Measurements from ENCODE around the gene EIF4G3. TPM values are rescaled to one million over a fixed set of nuclear protein-coding genes. Genes with fewer than 3 reads are reported as not detected.

Gene EIF4G3
- polyA plus RNA-seq, 1 of the 3 experiments (the other 2 are of a cell fraction), result 32.0 TPM

GRCh38 chr1:20930427-20930826, 246.3 kb downstream of the EIF4G3 start:
- Histone ChIP-seq H3K9ac (no peak overlapping the region), H3K4me2 (no peak overlapping the region), H3K4me3 (ENCODE audit: low read depth in 2 of 2, low read length in 1 of 2) (no peak overlapping the region), H3K27ac (ENCODE audit: low read depth in 2 of 2, low read length in 1 of 2) (no peak overlapping the region), H3K27me3 (ENCODE audit: insufficient read depth) (no peaks in the 10 kb centered on the region), H3F3A (replicated peaks; ENCODE audit: insufficient read depth) (peaks cover 6% of the 10 kb centered on the region), H4K20me1 (ENCODE audit: insufficient read depth) (no peaks in the 10 kb centered on the region), H3K9me3 (no peaks in the 10 kb centered on the region), H2AFZ (ENCODE audit: low read depth) (no peak overlapping the region), H3K36me3 (replicated peaks in 1 of 2; ENCODE audit: control insufficient read depth in 1 of 2, insufficient read depth in 2 of 2, low read length in 1 of 2) (peaks cover 17 to 22% of the 10 kb centered on the region in 2 experiments), H3K4me1 (ENCODE audit: control insufficient read depth in 1 of 2, insufficient read depth in 2 of 2, low read depth in 1 of 2, low read length in 1 of 2) (no peaks in the 10 kb centered on the region), H3K9me2 (no peaks in the 10 kb centered on the region), H3K79me2 (ENCODE audit: insufficient read depth) (no peaks in the 10 kb centered on the region)
- CTCF ChIA-PET, result no interaction called here
- DNase-seq, result no peak
- POLR2A ChIA-PET, result interaction anchor here (0.6 kb wide), 1 partner anchor 175 kb away, joined by 3 read pairs; no protein-coding TSS in a partner anchor
- no peak for TF ChIP-seq PBX3 (IDR thresholded peaks at IDR 0.05)

GRCh38 chr1:20928146-20928545, 248.6 kb downstream of the EIF4G3 start:
- whole genome bisulfite sequencing (ENCODE audit: low lambda C conversion rate), result 95% methylated on average over 4 of the region's 4 CpGs
- Histone ChIP-seq H3K4me1 (ENCODE audit: control insufficient read depth in 1 of 2, insufficient read depth in 2 of 2, low read depth in 1 of 2, low read length in 1 of 2) (no peaks in the 10 kb centered on the region), H3K9me2 (no peaks in the 10 kb centered on the region), H3F3A (replicated peaks; ENCODE audit: insufficient read depth) (peaks cover 6% of the 10 kb centered on the region), H4K20me1 (ENCODE audit: insufficient read depth) (no peaks in the 10 kb centered on the region), H3K4me3 (ENCODE audit: low read depth in 2 of 2, low read length in 1 of 2) (no peak overlapping the region), H3K79me2 (ENCODE audit: insufficient read depth) (no peaks in the 10 kb centered on the region), H3K27me3 (ENCODE audit: insufficient read depth) (no peaks in the 10 kb centered on the region), H3K9me3 (no peaks in the 10 kb centered on the region), H2AFZ (ENCODE audit: low read depth) (no peak overlapping the region), H3K27ac (ENCODE audit: low read depth in 2 of 2, low read length in 1 of 2) (no peak overlapping the region), H3K4me2 (no peak overlapping the region), H3K9ac (no peak overlapping the region), H3K36me3 (replicated peaks in 1 of 2; ENCODE audit: control insufficient read depth in 1 of 2, insufficient read depth in 2 of 2, low read length in 1 of 2) (peaks cover 17% of the 10 kb centered on the region in 2 experiments)
- ChIA-PET POLR2A (no interaction called here), CTCF (interaction anchor here (1.6 kb wide), 1 partner anchor 267 kb away, joined by 4 read pairs; no protein-coding TSS in a partner anchor)
- TF ChIP-seq USF2 (IDR thresholded peaks at IDR 0.05; ENCODE audit: borderline replicate concordance, low read depth, low read length) (no peak), GATA2 (CRISPR knock-in tag; IDR thresholded peaks at IDR 0.05) (no peak), FOXJ3 (CRISPR knock-in tag; IDR thresholded peaks at IDR 0.05) (no peak), RXRA (IDR thresholded peaks at IDR 0.05; ENCODE audit: borderline replicate concordance, low read depth) (no peak)
- no peak for DNase-seq

- Histone ChIP-seq H3K27me3 (ENCODE audit: insufficient read depth) (no peaks in the 10 kb centered on the region), H3K4me1 (ENCODE audit: control insufficient read depth in 1 of 2, insufficient read depth in 2 of 2, low read depth in 1 of 2, low read length in 1 of 2) (no peaks in the 10 kb centered on the region), H3K9me2 (no peaks in the 10 kb centered on the region), H3K4me2 (no peak overlapping the region), H3K4me3 (ENCODE audit: low read depth in 2 of 2, low read length in 1 of 2) (no peak overlapping the region), H3K9ac (no peak overlapping the region), H4K20me1 (ENCODE audit: insufficient read depth) (no peaks in the 10 kb centered on the region), H3K27ac (ENCODE audit: low read depth in 2 of 2, low read length in 1 of 2) (no peak overlapping the region), H3F3A (replicated peaks; ENCODE audit: insufficient read depth) (no peaks in the 10 kb centered on the region), H3K79me2 (ENCODE audit: insufficient read depth) (no peaks in the 10 kb centered on the region), H3K9me3 (no peaks in the 10 kb centered on the region), H2AFZ (ENCODE audit: low read depth) (no peak overlapping the region), H3K36me3 (replicated peaks in 1 of 2; ENCODE audit: control insufficient read depth in 1 of 2, insufficient read depth in 2 of 2, low read length in 1 of 2) (no peaks in the 10 kb centered on the region)
- ChIA-PET CTCF (interaction anchor here (1.1 kb wide), 1 partner anchor 271 kb away, joined by 3 read pairs; no protein-coding TSS in a partner anchor), POLR2A (no interaction called here)
- WGBS (ENCODE audit: low lambda C conversion rate), result 97% methylated on average over 3 of the region's 3 CpGs
- DNase-seq, result no peak
- TF ChIP-seq SMC3 (IDR thresholded peaks at IDR 0.05; ENCODE audit: low read depth, low read length) (no peak), MXI1 (IDR thresholded peaks at IDR 0.05; ENCODE audit: low read depth, low read length) (no peak), RFX5 (IDR thresholded peaks at IDR 0.05; ENCODE audit: low read length) (no peak), IRF3 (IDR thresholded peaks at IDR 0.05; ENCODE audit: low read depth, low read length) (no peak), FOXM1 (IDR thresholded peaks at IDR 0.05; ENCODE audit: low read depth) (no peak), GABPA (IDR thresholded peaks at IDR 0.05; ENCODE audit: low read depth) (no peak), NFIC (IDR thresholded peaks at IDR 0.05; ENCODE audit: borderline replicate concordance) (no peak), MEF2A (IDR thresholded peaks at IDR 0.05; ENCODE audit: borderline replicate concordance, low read depth) (no peak), USF1 (IDR thresholded peaks at IDR 0.05; ENCODE audit: borderline replicate concordance, low read depth) (no peak), GATA2 (CRISPR knock-in tag; IDR thresholded peaks at IDR 0.05) (no peak), TCF12 (IDR thresholded peaks at IDR 0.05) (no peak), TAF1 (IDR thresholded peaks at IDR 0.05; ENCODE audit: borderline replicate concordance, low read depth, low read length) (no peak), CHD2 (IDR thresholded peaks at IDR 0.05; ENCODE audit: low read length, partially characterized antibody) (no peak)
- TF ChIP-seq, protein P1, sequence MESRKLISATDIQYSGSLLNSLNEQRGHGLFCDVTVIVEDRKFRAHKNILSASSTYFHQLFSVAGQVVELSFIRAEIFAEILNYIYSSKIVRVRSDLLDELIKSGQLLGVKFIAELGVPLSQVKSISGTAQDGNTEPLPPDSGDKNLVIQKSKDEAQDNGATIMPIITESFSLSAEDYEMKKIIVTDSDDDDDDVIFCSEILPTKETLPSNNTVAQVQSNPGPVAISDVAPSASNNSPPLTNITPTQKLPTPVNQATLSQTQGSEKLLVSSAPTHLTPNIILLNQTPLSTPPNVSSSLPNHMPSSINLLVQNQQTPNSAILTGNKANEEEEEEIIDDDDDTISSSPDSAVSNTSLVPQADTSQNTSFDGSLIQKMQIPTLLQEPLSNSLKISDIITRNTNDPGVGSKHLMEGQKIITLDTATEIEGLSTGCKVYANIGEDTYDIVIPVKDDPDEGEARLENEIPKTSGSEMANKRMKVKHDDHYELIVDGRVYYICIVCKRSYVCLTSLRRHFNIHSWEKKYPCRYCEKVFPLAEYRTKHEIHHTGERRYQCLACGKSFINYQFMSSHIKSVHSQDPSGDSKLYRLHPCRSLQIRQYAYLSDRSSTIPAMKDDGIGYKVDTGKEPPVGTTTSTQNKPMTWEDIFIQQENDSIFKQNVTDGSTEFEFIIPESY (IDR thresholded peaks at IDR 0.05; ENCODE audit: borderline replicate concordance, low read depth), result no peak
These were observed 255.4 kb downstream of the EIF4G3 start for GRCh38 chr1:20921285-20921684.
